AG04450 (cell line): ENCODE data around the gene NRAP. TPM values are rescaled to one million over a fixed set of nuclear protein-coding genes. Genes with fewer than 3 reads are reported as not detected.

Experiments
- CTCF ChIA-PET: fragments of 300-600, 350-600 bp; formaldehyde crosslinking; extraction: SDS; loops from one replicate; lab custom pipeline; 2022; ENCODE audit warnings: antibody characterized with exemption, inconsistent platforms; lab: Charles Lee
- POLR2A ChIA-PET: fragments of 350-600 bp; formaldehyde crosslinking; extraction: SDS; loops from one replicate; lab custom pipeline; 2021; ENCODE audit warnings: antibody characterized with exemption, inconsistent platforms; lab: Yijun Ruan, JAX
- DNase-seq: peaks from one replicate; pipeline ENCODE4 v3.0.0-alpha.2; 2011; ENCODE audit warnings: low read depth, low spot score
- H3K27ac ChIP-seq: one replicate; pipeline ENCODE4 v1.5.1; 2012; ENCODE audit warnings: low read depth, low read length, control low read depth
- H3K27me3 ChIP-seq: one replicate; pipeline ENCODE4 v1.6.0; 2012; ENCODE audit warnings: low read length; ENCODE audit not compliant: control insufficient read depth, insufficient read depth
- H3K4me3 ChIP-seq: 2 replicates; pipeline ENCODE4 v1.5.1; 2011; ENCODE audit warnings: mild to moderate bottlenecking, low read depth, low read length, control low read depth
- H3K9me3 ChIP-seq: 2 replicates; pipeline ENCODE4 v1.5.1; 2012; ENCODE audit warnings: low read length; ENCODE audit not compliant: control insufficient read depth, insufficient read depth
- polyA plus RNA-seq: library from polyadenylated mRNA; depleted of rRNA; stranded (reverse); fragments of >200 nt; gene quantifications from 2 replicates; pipeline ENCODE4 v1.2.3, GENCODE V29; 2011
- TF ChIP-seq, protein P1 (sequence below): IDR thresholded peaks from 2 replicates; pipeline ENCODE4 v1.5.1; 2011; ENCODE audit warnings: low read depth, low read length, control low read depth, inconsistent platforms

NRAP gene
- polyA plus RNA-seq, 1 experiment, result not detected

DNA sequence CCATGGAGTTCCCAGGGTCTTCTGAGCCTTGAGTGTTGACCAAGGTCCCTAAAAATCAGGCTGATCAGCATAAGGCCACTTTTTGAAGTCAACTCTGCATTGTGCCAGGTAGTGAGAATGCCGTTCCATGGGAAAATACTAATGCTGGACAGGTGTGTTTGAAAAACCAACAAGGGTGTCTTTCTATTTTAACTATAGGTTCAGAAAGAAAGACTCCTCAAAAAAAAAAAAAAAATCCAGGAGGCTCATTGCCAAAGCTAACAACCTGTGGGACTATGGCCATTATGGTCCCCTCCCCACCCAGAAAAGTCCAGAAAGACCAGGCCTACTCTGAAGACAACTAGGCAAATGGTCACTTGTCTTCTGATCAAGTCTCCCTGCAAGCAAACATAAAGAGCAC, 44.4 kb downstream of the NRAP start:
- Histone ChIP-seq H3K9me3 (no peaks in the 10 kb centered on the region), H3K4me3 (no peak overlapping the region), H3K27me3 (peaks cover 4% of the 10 kb centered on the region), H3K27ac (no peak overlapping the region)
- DNase-seq, result no peak
- TF ChIP-seq, protein P1, sequence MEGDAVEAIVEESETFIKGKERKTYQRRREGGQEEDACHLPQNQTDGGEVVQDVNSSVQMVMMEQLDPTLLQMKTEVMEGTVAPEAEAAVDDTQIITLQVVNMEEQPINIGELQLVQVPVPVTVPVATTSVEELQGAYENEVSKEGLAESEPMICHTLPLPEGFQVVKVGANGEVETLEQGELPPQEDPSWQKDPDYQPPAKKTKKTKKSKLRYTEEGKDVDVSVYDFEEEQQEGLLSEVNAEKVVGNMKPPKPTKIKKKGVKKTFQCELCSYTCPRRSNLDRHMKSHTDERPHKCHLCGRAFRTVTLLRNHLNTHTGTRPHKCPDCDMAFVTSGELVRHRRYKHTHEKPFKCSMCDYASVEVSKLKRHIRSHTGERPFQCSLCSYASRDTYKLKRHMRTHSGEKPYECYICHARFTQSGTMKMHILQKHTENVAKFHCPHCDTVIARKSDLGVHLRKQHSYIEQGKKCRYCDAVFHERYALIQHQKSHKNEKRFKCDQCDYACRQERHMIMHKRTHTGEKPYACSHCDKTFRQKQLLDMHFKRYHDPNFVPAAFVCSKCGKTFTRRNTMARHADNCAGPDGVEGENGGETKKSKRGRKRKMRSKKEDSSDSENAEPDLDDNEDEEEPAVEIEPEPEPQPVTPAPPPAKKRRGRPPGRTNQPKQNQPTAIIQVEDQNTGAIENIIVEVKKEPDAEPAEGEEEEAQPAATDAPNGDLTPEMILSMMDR, result no peak
- CTCF ChIA-PET, result no interaction called here
- POLR2A ChIA-PET, result no interaction called here

DNA sequence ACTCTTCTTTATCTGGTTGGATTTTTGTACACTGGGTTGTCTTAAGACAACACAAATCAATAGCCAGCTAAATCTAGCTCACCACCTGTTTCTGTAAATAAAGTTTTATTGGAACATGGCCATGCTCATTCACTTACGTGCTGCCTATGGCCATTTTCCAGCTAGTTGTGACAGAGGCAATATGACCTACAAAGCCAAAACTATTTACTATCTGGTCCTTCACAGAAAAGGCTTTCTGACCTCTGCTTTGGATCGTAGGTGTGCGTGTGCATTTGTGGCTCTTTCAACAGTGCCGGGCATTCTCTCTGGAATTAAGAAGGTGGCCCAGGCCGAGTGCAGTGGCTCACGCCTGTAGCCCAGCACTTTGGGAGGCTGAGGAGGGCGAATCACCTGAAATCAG, 45.5 kb downstream of the NRAP start:
- no peak overlapping the region for H3K27ac ChIP-seq
- no peaks in the 10 kb centered on the region for H3K9me3 ChIP-seq
- ChIA-PET CTCF (no interaction called here), POLR2A (no interaction called here)
- TF ChIP-seq, protein P1, result no peak
- no peak for DNase-seq
- H3K4me3 ChIP-seq, result no peak overlapping the region
- H3K27me3 ChIP-seq, result peaks cover 7% of the 10 kb centered on the region

DNA sequence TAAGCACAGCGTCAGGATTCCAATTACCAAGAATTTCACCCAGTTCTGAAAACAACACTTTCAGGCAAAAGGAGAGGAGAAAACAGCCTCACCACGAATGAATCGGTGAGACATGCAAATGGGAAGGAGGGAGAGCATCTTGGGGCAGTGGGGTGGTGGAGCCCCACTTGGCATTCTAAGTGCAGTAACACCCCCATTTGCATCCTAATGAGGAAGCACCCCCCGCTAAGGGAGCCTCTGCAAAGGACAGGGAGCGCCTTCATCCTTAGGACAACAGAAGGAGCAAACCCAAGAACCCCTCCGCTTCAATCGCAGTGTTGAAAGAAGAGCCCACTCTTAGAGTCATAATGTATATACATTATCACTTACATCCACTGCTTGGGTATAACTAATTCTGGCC, 46.8 kb downstream of the NRAP start:
- ChIA-PET CTCF (no interaction called here), POLR2A (no interaction called here)
- no peaks in the 10 kb centered on the region for H3K9me3 ChIP-seq
- TF ChIP-seq, protein P1, result no peak
- DNase-seq, result no peak
- no peak overlapping the region for H3K27ac ChIP-seq
- no peak overlapping the region for H3K4me3 ChIP-seq
- peaks cover 5% of the 10 kb centered on the region for H3K27me3 ChIP-seq

DNA sequence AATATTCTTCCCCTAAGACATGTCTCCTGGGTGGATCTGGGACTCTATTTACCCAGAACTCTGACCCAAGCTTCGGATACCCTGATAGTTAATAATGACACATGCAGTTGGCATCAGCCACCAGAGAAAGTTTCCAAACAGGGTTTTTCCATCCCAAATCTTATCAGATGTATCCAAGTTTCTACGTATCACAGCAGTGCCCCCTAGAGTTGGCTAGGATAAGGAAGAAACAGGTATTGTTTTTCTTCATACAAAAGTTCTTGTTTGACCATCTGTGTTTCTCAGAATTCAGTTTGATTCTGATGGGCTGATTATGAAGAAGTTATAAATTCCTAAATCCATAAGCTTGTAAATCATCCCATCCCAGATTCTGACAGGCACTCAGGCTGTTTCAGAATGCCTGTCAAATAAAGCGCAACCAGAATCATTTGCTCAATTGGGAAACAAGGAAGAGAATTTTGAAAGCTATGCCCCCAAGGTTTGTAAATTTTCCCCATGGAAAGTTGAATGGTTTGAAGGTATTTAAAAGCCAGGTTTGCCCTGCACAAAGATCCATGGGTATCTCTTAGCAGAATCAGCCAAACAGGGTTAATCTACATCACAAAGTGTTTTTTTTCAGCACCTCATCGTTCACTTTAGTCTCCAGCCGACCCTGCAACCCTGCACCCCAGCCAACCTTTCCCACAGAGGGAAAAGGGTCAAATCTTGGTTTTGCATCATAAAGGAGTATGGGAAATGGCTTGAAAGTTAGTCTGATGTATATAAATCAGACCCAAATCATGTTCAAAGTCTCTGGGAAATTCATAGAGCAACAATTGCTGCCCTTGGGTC, 47.4 kb downstream of the NRAP start:
- CTCF ChIA-PET, result interaction anchor here (1.3 to 1.7 kb wide), 2 partner anchors 11 to 18 kb away, joined by 3 to 4 read pairs; no protein-coding TSS in a partner anchor
- no peaks in the 10 kb centered on the region for H3K9me3 ChIP-seq
- no peak overlapping the region for H3K4me3 ChIP-seq
- POLR2A ChIA-PET, result no interaction called here
- TF ChIP-seq, protein P1, result peak; percentile 30; the same call in 1 of the 2 replicates
- no peak for DNase-seq
- H3K27ac ChIP-seq, result no peak overlapping the region
- peaks cover 7% of the 10 kb centered on the region for H3K27me3 ChIP-seq

- TF ChIP-seq, protein P1, result no peak
- Histone ChIP-seq H3K4me3 (no peak overlapping the region), H3K9me3 (no peaks in the 10 kb centered on the region), H3K27ac (no peak overlapping the region), H3K27me3 (peaks cover 13% of the 10 kb centered on the region)
- DNase-seq, result no peak
- ChIA-PET POLR2A (no interaction called here), CTCF (no interaction called here)
Measured at GRCh38 chr10:113613977-113614690, 49.7 kb downstream of the NRAP start.
